Progenitor cell of endocrine pancreas (in vitro differentiated cells): ENCODE measurements around the gene HDHD3. TPM values are rescaled to one million over a fixed set of nuclear protein-coding genes. Genes with fewer than 3 reads are reported as not detected.

Experiments used
- DNase-seq: peaks from one replicate; pipeline ENCODE4 v3.0.0; 2021; ENCODE audit warnings: low spot score; ENCODE audit not compliant: unreplicated experiment
- H3K27ac Mint-ChIP-seq: 2 replicates; pipeline ENCODE4 v1.8.0; 2021; ENCODE audit warnings: mild to moderate bottlenecking, moderate library complexity, mixed read lengths
- H3K27me3 Mint-ChIP-seq: 2 replicates; pipeline ENCODE4 v1.8.0; 2021; ENCODE audit warnings: mixed read lengths
- H3K36me3 Mint-ChIP-seq: 2 replicates; pipeline ENCODE4 v1.8.0; 2022; ENCODE audit warnings: mixed read lengths; ENCODE audit not compliant: insufficient read depth
- H3K4me1 Mint-ChIP-seq: 2 replicates; pipeline ENCODE4 v1.8.0; 2021; ENCODE audit warnings: low read depth, mixed read lengths
- H3K4me3 Mint-ChIP-seq: 2 replicates; pipeline ENCODE4 v1.8.0; 2021; ENCODE audit warnings: low read depth, mild to moderate bottlenecking, moderate library complexity, mixed read lengths
- H3K9me3 Mint-ChIP-seq: 2 replicates; pipeline ENCODE4 v1.8.0; 2021; ENCODE audit warnings: low read depth, mixed read lengths
- total RNA-seq: library from RNA; stranded (reverse); gene quantifications from 2 replicates; pipeline ENCODE4 v1.2.1, GENCODE V29; 2021
- TF ChIP-seq, protein P1 (sequence below): fragments of 200-600 bp; sonication (generic); IDR thresholded peaks from one replicate; pipeline ENCODE4 v1.5.0; 2021; ENCODE audit warnings: antibody characterized with exemption, mild to moderate bottlenecking; ENCODE audit not compliant: unreplicated experiment

Gene HDHD3
- total RNA-seq, 1 donor from 2014 or later: 83.9 TPM

DNA sequence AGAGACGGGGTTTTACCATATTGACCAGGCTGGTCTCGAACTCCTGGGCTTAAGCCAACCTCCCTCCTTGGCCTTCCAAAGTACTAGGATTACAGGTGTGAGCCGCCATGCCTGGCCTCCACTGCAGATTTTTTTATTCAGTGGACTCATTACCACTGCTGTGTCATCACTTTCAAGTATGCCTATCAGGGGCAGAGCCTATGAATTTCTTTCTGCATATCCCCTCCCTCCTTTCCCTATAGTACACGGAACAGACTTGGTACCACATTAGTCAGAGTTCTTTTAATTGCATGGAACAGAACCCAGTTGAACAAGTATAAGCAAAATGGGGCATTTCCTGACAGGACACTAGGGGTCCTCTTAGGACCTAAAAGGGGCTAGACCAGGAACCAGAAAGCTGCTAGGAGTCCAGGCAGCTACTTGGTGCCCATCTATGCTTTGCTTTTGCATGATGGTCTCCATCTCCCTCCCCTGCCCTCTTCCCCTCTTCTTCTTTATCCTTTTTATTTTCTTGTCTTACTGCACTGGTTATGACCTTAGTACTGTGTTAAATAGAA, 21.7 kb downstream of the HDHD3 start:
- no peaks in the 10 kb centered on the region for H3K9me3 Mint-ChIP-seq
- DNase-seq: no peak
- peaks cover 6% of the 10 kb centered on the region for H3K4me1 Mint-ChIP-seq
- H3K27me3 Mint-ChIP-seq: no peaks in the 10 kb centered on the region
- H3K36me3 Mint-ChIP-seq: peaks cover 14% of the 10 kb centered on the region
- H3K27ac Mint-ChIP-seq: no peak overlapping the region
- TF ChIP-seq, protein P1, sequence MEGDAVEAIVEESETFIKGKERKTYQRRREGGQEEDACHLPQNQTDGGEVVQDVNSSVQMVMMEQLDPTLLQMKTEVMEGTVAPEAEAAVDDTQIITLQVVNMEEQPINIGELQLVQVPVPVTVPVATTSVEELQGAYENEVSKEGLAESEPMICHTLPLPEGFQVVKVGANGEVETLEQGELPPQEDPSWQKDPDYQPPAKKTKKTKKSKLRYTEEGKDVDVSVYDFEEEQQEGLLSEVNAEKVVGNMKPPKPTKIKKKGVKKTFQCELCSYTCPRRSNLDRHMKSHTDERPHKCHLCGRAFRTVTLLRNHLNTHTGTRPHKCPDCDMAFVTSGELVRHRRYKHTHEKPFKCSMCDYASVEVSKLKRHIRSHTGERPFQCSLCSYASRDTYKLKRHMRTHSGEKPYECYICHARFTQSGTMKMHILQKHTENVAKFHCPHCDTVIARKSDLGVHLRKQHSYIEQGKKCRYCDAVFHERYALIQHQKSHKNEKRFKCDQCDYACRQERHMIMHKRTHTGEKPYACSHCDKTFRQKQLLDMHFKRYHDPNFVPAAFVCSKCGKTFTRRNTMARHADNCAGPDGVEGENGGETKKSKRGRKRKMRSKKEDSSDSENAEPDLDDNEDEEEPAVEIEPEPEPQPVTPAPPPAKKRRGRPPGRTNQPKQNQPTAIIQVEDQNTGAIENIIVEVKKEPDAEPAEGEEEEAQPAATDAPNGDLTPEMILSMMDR: peak; percentile 35
- H3K4me3 Mint-ChIP-seq: no peak overlapping the region

DNA sequence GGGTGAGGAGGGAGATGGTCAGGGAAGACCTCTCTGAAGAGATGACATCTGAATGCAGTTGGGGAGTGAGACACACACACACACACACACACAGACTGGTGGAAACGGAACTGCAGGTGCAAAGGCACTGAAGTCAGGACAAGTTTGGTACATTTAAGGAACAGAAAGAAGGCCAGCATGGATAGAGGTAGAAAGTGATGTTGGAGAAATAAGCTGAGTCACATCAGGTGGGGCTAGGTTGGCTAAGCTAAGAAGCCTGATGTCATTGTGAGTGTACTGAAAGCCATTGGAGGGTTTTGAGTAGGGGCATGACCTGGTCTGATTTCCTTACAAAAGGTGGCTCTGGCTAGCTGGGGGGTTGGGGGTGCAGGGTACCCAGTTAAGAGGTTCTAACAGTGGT, 24.4 kb downstream of the HDHD3 start:
- no peak for DNase-seq
- Mint-ChIP-seq H3K36me3 (peaks cover 10% of the 10 kb centered on the region), H3K4me3 (no peak overlapping the region), H3K9me3 (no peaks in the 10 kb centered on the region), H3K27ac (peak overlapping the region; percentile 50), H3K27me3 (peaks cover 2% of the 10 kb centered on the region), H3K4me1 (peaks cover 9% of the 10 kb centered on the region)
- TF ChIP-seq, protein P1: no peak

DNA sequence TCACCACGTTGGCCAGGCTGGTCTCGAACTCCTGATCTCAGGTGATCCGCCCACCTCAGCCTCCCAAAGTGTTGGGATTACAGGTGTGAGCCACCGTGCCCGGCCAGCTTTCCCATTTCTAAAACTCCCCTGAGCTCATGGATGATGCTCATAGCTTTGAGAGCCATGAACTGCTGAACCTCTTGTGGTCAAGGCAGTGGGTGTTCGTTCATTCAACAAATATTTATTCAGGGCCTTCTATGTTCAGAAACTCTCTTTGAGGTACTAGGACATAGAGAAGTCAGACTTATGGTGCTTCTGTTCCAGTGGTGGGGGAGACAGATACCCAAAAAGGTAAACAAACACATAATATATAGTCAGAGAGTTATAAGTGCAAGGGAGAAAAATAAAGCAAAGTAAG, 24.8 kb downstream of the HDHD3 start:
- DNase-seq: no peak
- TF ChIP-seq, protein P1: no peak
- no peaks in the 10 kb centered on the region for H3K9me3 Mint-ChIP-seq
- H3K27ac Mint-ChIP-seq: peak overlapping the region; percentile 15
- H3K36me3 Mint-ChIP-seq: peaks cover 10% of the 10 kb centered on the region
- H3K4me1 Mint-ChIP-seq: peaks cover 9% of the 10 kb centered on the region
- H3K27me3 Mint-ChIP-seq: peaks cover 5% of the 10 kb centered on the region
- H3K4me3 Mint-ChIP-seq: no peak overlapping the region

DNA sequence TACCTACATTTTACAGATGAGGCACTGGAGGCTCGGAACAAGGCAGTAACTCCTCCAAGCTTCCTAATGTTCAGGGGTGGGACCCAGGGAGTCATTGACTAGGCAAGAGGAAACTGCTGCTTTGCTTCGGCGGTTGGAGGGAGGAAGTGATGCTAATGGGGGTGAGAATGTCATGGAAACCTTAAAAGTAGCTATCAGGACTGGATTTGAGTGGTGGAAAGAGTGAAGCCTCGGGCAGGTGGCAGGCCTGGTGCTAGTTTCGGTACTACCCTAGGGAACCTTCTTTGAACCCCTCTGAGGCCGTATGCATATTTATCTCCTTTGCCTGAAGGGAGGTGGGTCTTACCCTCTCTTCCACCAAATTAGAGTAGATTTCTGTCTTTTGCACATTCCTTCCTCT, 25.8 kb downstream of the HDHD3 start:
- TF ChIP-seq, protein P1: no peak
- Mint-ChIP-seq H3K4me3 (peak overlapping the region; percentile 86), H3K36me3 (peaks cover 6% of the 10 kb centered on the region), H3K9me3 (no peaks in the 10 kb centered on the region), H3K27me3 (peaks cover 5% of the 10 kb centered on the region), H3K27ac (no peak overlapping the region), H3K4me1 (peaks cover 9% of the 10 kb centered on the region)
- no peak for DNase-seq

DNA sequence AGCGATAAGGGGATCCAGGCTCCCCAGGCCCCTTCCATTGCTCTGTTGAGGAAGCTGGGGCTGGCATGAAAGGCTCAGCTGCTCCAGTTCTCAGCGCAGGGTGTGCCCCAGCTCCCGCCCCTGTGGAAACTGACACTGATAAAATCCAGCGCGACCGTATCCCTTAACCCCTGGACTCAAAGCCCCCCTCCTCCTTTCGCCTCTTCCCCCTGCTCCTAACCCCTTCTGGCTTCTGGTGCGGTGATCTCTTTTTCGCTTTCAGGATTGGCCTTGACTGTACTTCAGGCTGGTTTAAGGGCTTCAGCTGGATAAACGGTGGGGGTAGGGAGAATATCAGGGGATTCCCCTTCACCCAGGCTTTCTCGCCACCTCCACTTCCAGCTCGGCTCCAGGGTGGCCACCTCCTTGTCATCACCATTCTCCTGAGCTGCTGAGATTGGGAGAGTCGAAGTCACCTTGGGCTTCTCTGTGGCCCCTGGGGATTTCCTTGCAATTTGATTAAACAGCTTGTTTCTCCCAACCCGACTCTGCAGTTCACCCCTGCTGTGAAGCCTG, 26.6 kb downstream of the HDHD3 start:
- TF ChIP-seq, protein P1: no peak
- Mint-ChIP-seq H3K4me1 (peaks cover 9% of the 10 kb centered on the region), H3K27ac (peak overlapping the region; percentile 77), H3K36me3 (peaks cover 6% of the 10 kb centered on the region), H3K27me3 (peaks cover 5% of the 10 kb centered on the region), H3K9me3 (no peaks in the 10 kb centered on the region), H3K4me3 (peak overlapping the region; percentile 86)
- DNase-seq: no peak
